Measurements from ENCODE around the gene ARHGAP27. TPM values are rescaled to one million over a fixed set of nuclear protein-coding genes. Genes with fewer than 3 reads are reported as not detected.

ARHGAP27 gene
- total and polyA plus RNA-seq, 2 of the 13 experiments (the other 11 are each of a cell fraction or from before 2014, with no cell fraction given) = 15.5 to 18.9 TPM

DNA sequence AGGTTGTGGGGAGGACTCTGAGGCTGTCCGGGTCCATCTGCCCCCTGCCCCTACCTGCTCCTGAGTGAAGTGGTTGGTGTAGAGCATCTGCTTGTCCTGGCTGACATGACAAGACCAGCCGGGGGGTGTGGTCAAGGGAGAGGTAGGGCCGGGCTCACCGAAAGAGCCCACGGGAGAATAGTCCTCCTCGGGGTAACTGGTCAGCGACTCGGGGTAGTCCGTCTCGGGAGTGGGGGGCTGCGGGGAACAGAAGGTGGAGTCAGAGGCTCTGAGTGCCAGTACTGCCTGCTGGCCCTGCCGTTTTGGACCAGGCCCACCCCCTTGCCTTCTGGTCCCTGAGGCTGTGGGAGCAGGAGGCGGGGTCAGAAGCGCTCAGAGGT lies 27.8 kb downstream of the ARHGAP27 start:
- Histone ChIP-seq H4K20me1 (ENCODE audit: insufficient read depth, low read length) (no peaks in the 10 kb centered on the region), H3K36me3 (replicated peaks in 1 of 2; ENCODE audit: control insufficient read depth in 1 of 2, insufficient read depth in 2 of 2, low read length in 2 of 2) (peaks cover 27 to 41% of the 10 kb centered on the region in 2 experiments), H2AFZ (ENCODE audit: low read length) (no peak overlapping the region), H3K9me3 (ENCODE audit: low read length) (no peaks in the 10 kb centered on the region), H3K4me3 (replicated peaks in 1 of 3; ENCODE audit: insufficient read depth in 1 of 3, low read depth in 2 of 3, low read length in 3 of 3) (no peak overlapping the region), H3K9ac (ENCODE audit: insufficient read depth, low read depth, low read length) (no peak overlapping the region), H3K4me2 (ENCODE audit: low read depth, low read length) (no peak overlapping the region), H3K4me1 (ENCODE audit: insufficient read depth, low read length) (peaks cover 43% of the 10 kb centered on the region), H3K79me2 (ENCODE audit: insufficient read depth, low read length) (no peaks in the 10 kb centered on the region), H3K27me3 (ENCODE audit: control insufficient read depth in 1 of 2, insufficient read depth in 2 of 2, low read length in 2 of 2) (no peaks in the 10 kb centered on the region), H3K27ac (ENCODE audit: extremely low read length, insufficient read depth, low read length) (no peak overlapping the region)
- intact Hi-C loops (cut with micrococcal nuclease; ENCODE audit: unreplicated experiment) = no loop called here
- DNase-seq (ENCODE audit: low spot score) (no peak), FAIRE-seq (no peak), ATAC-seq (no peak; the same call in 2 of the 3 replicates)
- TF ChIP-seq ZNF251 (CRISPR knock-in tag; IDR thresholded peaks at IDR 0.05) (no peak), ZNF558 (CRISPR knock-in tag; IDR thresholded peaks at IDR 0.05; ENCODE audit: borderline replicate concordance) (no peak), PRDM15 (CRISPR knock-in tag; IDR thresholded peaks at IDR 0.05) (no peak), ZBTB38 (CRISPR knock-in tag; IDR thresholded peaks at IDR 0.05) (no peak), RBFOX2 (IDR thresholded peaks at IDR 0.05; ENCODE audit: low read depth, low read length) (no peak), HNRNPUL1 (IDR thresholded peaks at IDR 0.05; ENCODE audit: low read depth, low read length) (no peak), NRL (CRISPR knock-in tag; IDR thresholded peaks at IDR 0.05; ENCODE audit: borderline replicate concordance) (peak; percentile 26; the same call in 1 of the 2 replicates), ZNF124 (CRISPR knock-in tag; IDR thresholded peaks at IDR 0.05) (no peak), TP53 (CRISPR knock-in tag; conservative IDR thresholded peaks at IDR 0.05) (no peak)
- ChIA-PET POLR2A (interaction anchor here (0.7 to 1.4 kb wide), 2 partner anchors 21 to 130 kb away, joined by 3 to 5 read pairs; no protein-coding TSS in a partner anchor), CTCF (ENCODE audit: low intra/inter-chr PET ratio, low total read pairs) (no interaction called here)
- in situ Hi-C loops (cut with HindIII; ENCODE audit: extremely low pct_ligation_motif_present, low pct_unique_long_range_greater_than_20kb) = no loop called here
- no TSS peak for BruUV-seq (replicated peaks)
- 97% methylated on average over 13 of the region's 14 CpGs for WGBS (ENCODE audit: low lambda C conversion rate)

All from HepG2 (cell line).